CD4-positive, alpha-beta T cell treated with Interleukin-2 at 100 ng/mL for 4 hours (primary cell): ENCODE measurements around the gene VCL.
"Not testable (repeated sequence)": the region's sequence is repeated elsewhere in the genome, so short reads cannot be mapped to it uniquely, and the experiment has no call there.

Source experiments
- DNase-seq: peaks from one replicate; pipeline ENCODE4 v3.0.0-alpha.2; 2020; ENCODE audit warnings: low spot score

Gene VCL

DNA sequence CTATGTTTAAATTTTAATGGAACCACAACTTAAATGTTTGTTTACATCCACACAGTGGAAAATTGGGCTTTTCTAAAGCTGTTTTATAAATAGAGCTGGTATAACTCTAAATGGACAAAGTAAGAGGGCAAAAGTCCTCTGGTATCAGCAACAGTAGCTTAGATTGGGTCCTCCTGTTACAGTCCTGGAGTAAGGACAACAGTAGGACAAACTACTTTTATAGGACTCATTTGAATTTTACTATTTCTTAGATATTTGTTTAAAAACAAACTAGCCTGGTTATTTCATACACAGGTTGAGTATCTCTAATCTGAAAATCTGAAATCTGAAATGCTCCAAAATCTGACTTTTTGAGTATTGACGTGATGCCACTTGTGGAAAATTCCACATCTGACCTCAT is 8.4 kb downstream of the VCL start:
- DNase-seq = no peak

DNA sequence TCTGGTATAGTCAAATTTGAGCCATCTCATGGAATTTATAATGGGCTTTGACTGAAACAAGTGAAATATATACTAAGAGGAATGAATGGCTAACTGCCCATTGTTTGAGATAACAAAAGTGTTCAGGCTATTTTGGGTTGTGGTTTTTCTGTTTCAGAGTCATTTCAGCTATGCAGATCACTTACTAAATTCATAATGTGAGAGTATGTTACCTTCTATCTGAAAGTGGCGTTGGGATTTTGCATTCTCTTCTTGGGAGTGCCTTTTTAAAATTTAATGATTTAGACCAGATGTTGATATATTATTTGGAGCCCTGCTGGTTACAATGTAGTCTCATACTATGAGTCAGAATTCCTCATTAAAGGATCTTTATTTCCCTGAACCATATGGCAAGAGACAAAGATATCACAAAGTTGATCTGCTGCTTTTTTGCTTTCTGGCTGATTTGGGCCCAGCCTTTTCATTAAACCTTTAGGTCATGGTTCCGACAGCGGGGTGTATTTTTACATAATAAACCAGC is 10.4 kb downstream of the VCL start:
- DNase-seq = no peak

DNA sequence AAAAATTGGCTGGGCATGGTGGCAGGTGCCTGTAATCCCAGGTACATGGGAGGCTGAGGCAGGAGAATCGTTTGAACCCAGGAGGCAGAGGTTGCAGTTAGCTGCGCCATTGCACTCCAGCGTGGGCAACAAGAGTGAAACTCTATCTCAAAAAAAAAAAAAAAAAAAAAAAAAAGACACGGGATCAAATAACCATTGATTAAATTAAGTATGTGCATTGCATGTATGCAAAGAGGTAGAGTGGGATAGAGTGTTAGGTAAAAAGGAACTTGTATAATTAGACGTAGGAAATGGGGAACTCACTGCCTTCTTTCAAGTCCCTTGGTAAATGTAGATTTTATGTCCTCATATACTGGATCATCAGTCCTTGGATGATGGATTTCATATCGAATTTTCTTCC is 13.1 kb downstream of the VCL start:
- DNase-seq = no peak

DNA sequence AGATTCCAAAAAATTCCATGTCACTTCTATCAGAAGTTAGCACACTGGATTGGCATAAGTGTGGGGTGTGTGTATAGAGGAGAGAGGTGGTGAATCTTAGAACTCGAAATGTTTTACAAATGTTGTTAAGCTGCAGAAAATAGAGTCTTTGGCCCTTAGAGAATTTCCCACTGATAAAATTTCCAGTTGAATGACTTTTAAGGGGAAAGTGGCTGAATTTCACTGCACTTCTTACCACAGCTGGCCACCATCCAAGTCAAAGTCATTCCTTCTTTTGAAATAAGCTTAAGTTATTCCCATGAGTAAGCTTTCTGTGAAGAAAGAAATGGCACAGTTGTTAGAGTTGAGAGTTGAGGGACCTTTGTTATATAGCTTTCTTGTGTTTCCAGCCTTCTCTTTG is 13.9 kb downstream of the VCL start:
- DNase-seq = no peak

DNA sequence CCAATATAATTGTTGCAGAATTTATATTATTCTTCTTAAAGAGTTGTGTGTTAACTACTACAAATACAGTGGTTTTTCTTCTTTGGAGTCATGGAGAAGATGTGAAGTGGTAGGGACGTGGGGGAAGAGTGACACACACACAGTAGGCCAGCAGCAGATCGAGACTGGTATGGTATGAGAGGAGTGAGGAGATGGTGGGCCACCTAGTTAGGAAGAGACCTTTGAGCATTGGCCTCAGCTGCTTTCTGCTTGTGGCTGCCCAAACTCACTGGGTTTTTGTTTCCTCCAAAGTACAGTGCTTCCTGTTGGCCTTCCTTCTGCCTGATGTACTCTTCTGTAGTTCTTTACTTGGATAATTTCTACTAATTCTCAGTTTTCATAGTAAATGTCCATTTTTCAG is 14.6 kb downstream of the VCL start:
- no peak for DNase-seq

DNA sequence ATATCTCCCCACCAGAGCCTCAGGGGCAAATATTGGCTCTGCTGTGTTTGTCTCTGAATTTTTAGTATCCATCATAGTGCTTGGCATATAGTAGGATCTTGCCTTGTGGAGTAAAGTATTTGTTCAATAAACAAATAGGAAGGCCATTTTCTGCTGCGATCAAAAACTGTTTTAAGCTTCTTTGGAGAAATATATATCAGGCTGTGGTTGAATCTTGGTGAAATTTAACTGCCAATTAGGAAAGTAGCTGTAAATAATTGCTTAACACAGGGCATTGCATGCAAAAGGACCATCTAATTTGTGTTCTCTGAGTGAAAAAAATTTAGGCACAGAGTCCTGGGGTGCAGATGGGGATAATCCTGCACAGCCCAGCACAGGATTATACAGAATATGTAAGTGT is 15.1 kb downstream of the VCL start:
- DNase-seq = no peak

DNA sequence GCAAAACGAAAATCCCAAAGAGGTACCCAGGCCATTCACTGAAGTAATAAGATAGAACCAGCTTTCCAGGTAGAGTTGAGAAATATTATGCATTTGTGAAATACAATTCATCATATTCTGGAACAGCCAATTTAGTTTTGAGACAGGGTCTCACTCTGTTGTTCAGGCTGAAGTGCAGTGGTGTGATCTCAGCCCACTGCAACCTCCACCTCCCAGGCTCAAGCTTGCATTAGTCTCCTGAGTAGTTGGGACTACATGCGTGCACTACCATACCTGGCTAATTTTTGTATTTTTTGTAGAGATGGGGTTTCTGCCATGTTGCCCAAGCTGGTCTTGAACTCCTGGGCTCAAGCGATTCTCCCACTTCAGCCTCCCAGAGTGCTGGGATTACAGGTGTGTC is 16.7 kb downstream of the VCL start:
- not testable (repeated sequence) for DNase-seq

DNA sequence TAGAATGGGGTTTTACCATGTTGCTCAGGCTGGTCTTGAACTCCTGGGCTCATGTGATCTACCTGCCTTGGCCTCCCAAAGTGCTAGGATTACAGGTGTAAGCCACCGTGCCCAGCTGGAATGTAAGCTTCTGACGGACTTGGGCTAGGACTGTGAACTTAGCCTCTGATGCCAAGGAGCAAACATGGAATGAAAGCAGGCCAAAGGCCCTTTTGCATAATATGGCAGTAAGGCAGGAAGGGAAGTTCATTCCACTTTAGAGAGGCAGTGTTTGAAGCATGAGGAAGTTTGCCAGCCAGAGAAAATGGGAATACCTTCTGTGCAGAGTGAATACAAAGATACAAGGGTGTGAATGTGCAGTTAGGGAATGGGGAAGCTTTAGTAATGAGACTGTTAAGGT is 20.3 kb downstream of the VCL start:
- DNase-seq = no peak

DNA sequence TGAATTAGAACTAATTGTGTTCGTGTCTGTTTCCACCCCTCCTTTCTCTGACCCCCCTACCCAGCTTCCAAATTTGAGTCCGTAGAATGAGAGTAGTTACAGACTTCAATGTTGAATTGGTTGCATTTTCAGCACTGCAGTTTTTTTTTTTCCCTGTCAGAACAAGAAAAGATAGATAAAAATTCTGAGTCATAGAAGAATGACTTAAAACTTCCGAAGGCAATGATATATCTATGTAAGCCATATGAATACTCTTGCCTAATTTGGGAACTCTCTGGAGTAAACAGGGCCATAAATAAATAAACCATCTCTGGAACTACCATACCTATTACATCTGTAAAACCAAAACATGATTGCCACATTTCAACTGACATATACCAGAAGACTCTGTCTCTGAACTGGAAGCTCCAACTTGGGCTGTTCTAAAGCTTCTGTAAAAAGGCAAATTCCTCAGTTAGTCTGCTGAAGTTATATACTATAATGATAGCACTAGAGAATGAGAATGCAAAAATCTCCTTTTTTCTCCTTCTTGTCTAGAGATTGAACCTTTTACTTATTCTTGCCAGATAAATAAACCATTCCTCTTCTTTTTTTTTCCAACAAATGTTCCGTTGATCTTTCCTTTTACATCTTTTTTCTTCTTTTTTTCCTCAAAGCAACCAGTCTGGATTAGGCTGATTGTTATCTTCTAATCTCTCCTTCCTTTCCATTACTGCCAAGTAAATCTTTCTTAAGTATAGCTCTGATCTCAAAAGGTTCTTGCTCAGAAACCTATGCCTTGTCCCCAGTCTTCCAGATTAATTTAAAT is 23.5 kb downstream of the VCL start:
- no peak for DNase-seq

DNA sequence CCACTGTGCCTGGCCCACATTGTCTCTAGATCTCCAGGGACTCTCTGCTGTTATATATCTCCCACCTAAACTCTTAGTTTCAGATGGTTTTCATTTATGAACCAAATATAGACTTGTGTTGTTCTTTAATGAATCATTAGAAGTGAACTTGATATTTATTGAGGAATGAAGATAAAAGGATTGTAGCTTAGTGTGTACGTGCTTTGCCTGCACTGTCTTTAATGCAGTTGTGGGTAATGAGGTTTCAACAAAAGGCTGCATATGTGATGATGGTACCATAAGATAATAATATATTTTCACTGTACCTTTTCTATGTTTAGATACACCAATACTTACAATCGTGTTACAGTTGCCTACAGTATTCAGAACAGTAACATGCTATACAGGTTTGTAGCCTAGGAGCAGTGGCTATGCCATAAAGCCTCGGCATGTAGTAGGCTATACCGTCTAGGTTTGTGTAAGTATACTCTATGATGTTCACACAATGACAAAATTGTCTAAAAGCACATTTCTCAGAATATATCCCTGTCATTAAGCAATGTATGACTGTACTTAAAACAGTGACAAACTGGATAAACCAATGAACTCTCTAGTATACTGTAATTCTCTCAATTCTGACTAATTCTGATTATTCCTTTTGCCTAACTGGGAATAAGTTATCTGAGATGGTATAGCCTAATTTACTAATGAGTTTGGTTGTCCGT is 25.2 kb downstream of the VCL start:
- no peak for DNase-seq

DNA sequence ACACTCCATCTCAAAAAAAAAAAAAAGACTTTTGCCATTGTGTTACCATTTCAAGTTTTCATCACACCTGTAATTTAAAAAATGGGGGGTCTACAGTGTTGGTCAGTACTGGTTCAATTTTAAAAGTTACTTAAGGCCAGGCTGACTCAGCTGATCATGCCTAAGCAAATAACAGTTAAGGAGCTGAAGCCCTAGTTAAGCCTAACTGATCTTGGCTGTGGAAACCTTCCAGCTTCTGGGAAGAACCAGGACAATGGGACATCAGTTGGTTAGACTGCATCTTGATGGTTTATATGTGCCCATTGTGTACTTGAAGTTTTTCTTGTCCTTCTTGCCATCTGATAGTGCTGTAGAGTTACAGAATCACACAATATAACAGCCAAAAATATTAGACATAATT is 26.7 kb downstream of the VCL start:
- DNase-seq = no peak

DNA sequence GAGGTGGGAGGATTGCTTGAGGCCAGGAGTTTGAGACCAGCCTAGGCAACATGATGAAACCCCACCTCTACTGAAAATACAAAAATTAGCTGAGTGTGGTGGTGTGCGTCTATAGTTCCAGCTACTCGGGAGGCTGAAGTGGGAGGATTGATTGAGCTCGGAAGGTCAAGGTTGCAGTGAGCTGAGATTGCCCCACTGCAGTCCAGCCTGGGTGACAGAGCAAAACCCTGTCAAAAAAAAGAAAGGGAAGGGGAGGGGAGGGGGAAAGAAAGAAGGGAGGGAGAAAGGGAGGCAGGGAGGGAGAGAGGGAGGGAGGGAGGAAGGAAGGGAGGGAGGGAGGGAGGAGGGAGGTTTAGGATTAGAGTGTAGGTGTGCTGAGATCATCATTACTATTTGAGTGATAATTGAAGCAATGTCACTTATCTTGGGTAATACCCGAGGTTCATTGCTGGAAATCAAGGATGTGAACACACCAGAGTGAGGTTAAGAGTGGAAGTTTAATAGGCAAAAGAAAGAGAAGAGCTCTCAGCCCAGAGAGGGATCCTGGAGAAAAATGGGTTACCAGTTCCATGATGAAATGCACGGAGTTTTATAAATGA is 27.6 kb downstream of the VCL start:
- DNase-seq = no peak

DNA sequence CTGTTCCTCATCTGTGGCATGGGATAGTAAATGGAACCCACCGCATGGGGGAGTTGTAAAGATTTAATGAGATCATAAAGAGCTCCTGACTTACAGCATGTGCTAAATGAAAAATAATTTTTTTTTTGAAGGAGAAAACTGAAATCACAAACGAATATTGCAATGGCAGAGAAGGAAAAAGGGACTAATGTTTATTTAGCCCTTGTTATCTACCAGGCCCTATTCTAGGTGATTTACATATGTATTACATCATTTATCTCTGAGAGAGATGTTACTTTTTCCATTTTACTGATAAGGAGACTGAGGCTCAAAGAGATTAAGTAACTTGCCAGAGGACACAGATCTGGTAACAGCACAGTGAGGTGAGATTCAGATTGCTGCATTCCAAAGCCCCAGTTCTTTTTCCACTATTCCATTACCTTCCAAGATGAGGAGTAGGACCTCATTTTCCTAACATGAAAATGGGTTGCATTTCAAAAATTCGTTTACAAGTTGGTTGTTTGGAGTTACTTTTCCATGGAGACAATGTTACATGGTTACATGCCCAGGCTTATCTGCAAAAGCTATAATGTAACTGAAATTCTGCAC is 28.6 kb downstream of the VCL start:
- DNase-seq = no peak

DNA sequence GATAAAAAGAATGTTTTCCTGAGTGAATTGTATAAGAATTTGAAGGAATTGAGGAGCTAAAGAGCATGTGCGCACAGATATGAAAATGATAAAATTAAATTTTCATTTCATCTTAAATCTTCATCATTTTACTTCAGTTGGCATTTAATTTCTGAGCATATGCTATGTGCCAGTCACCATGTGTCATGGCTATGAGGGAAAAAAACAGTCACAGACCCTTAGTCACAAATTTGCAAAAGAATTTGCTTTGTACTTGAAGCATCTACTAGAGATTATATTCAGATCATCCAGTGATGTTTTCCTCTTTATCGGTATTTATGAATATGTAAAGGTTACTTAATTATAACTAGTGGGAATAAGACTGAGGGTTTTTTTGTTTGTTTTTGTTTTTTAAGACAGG is 29.8 kb downstream of the VCL start:
- DNase-seq = no peak

DNA sequence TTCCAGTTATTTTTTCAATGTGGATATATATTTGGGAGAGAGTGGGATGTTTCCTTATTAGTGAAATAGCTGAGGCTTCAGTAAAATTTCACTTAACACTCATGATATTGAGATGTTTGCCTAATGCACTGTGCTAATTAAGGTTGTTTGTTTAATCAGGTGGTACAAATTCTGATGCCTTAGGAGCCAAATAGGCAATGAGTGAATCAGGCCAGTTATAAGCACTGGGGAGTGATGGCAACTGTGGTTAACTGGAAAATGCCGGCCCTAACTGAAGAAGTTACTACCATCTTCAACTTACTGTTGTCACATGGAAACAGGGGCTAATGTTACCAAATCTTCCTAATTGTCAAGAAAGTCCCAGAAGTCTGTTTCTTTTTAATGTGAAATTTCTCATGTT is 32.0 kb downstream of the VCL start:
- no peak for DNase-seq

DNA sequence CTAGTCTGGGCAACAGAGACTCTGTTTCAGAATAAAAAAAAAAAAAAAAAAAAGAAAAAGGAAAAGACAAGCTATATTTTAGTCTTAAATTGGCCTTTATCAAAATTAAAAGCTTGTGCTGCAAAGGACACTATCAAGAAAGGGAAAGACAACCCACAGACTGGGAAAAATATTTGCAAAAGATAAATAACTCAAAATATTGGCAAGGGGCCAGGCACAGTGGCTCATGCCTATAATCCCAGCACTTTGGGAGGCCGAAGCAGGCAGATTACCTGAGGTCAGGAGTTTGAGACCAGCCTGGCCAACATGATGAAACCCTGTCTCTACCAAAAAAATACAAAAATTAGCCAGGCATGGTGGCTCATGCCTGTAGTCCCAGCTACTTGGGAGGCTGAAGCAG is 34.3 kb downstream of the VCL start:
- not testable (repeated sequence) for DNase-seq

DNA sequence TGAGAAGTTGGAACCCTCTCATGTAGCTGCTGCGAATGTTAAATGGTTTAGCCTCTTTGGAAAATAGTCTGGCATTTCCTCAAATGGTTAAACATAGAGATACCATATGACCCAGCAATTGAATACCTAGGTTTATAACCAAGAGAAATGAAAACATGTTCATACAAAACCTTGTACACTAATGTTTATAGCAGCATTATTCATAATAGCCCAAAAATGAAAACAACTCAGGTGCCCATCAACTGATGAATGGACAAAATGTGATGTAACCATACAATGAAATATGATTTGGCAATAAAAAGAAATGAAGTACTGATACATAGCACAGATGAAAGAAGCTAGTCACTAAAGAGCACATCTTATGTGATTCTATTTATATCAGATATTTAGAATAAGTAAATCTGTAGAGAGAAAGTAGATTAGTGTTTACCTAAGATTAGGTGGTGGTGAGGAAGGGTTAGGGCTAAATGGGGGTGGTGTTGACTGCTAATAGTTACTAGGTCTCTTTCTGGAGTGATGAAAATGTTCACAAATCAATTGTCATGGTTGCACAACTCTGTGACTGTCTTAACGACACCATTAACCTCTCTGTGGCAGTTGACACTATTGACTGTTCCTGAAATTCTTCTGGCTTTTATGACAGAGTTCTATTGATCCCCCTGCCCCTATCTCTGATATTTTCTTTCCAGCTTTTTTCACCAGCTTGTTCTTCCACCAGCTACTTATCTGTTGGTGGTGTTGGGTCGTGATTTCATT is 35.2 kb downstream of the VCL start:
- no peak for DNase-seq

DNA sequence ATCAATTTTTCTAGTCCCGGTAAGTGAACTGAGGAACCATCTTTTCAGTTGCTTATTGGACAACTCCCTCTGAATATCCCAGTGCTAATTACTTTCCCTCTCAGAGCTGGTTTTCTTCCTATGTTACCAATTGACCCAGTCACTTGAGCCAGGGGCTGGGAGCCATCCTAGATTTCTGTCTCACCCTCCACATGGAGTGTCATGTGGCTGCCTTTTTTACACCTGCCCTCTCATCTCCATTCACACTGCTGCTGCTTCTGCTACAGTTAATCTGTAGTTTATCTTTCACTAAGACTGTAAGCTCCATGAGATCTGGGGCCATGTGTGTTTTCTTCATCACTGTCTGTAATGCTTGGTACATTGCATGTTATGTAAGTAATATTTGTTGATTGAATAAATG is 35.8 kb downstream of the VCL start:
- DNase-seq = no peak

DNA sequence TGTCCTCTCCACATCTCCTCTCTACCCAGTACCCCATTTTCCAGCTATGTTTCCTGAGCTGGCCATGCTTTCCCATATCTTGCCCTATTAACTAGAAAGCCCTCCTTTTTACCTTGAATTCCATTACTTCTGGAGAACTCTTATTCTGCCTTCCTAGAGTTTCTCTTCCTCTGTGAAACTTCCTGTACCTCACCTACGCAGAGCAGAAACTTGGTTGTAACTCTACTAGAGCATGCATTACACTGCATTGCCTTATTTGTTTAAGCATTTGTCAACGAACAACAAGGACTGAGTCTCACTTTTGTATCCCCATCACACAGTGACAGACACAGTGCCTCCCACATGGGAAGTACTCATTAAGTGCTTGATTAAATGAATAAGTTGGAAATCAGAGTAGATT is 36.4 kb downstream of the VCL start:
- DNase-seq = no peak

DNA sequence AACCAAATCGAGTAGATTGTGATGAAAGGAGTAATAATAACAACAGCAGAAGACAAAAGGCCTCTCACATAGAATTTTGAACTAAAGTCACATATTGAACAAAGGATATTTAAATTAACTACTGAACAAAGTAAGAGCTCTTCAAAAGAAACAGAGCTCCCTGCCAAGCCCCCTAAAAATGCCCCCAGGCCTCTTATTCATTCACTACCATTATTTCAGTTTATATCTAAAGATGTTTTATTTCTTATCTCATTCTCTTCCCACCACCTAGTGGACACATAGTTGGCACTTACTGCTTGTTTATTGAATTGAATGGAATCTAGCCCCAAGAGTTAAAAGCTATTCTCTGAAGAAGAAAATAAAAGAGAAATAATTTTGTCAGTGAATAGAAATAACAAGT is 37.4 kb downstream of the VCL start:
- peak; percentile 15 for DNase-seq

DNA sequence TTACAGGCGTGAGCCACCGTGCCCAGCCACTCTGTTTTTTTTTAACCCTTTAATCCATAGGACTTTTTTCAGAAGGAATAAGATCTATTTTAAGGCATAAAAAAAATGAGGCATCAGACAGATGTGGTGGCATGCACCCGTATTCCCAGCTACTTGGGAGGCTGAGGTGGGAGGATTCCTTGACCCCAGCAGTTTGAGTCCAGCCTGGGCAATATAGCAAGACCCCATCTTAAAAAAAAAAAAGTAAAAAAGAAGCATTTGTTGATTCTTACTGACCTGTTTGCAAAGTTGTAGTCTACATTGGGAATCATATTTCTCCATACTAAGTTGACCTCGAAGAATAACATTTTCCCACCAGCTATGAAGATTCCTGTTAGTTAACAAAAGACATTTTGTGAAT is 38.6 kb downstream of the VCL start:
- DNase-seq = no peak

DNA sequence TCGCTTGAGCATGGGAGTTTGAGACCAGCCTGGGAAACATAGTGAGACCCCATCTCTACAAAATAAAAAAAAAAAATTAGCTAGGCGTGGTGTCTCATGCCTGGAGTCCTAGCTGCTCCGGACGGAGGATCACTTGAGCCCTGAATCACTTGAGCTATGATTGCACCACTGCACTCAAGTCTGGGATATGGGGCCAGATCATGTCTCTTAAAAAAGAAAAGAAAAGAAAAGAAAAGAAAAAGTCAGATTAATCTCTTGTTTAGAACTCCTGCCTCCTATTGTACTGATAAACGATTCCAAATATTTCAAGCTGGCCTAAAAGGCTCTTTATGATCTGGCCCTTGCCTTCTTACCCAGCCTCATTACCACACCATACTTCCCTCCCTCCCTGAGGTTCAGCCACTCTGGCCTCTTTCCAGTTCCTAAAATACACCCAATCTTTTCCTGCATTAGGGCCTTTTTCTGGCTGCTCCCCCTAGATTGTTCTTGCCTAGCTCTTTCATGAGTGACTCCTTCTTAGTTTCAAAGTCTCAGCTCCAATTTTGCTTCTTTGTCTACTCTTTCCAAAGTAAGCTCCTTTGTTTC is 41.7 kb downstream of the VCL start:
- no peak for DNase-seq
